CD1c-positive myeloid dendritic cell (primary cell): ENCODE results near the gene MRPS34.

Source experiments
- DNase-seq: peaks from one replicate; pipeline ENCODE4 v3.0.0-alpha.2; 2016; ENCODE audit errors: extremely low spot score

The MRPS34 gene

GRCh38 chr16:1731073-1731472, 41.9 kb downstream of the MRPS34 start:
- no peak for DNase-seq

- DNase-seq: no peak
These were observed 43.5 kb downstream of the MRPS34 start for GRCh38 chr16:1729445-1729844.

GRCh38 chr16:1729026-1729425, 43.9 kb downstream of the MRPS34 start:
- DNase-seq: no peak

- no peak for DNase-seq
These were observed 45.0 kb downstream of the MRPS34 start for GRCh38 chr16:1727651-1728624.

- DNase-seq: no peak
These were observed 46.1 kb downstream of the MRPS34 start for GRCh38 chr16:1726661-1727502.

- no peak for DNase-seq
These were observed 48.4 kb downstream of the MRPS34 start for GRCh38 chr16:1724491-1724890.

GRCh38 chr16:1723450-1724147, 49.3 kb downstream of the MRPS34 start:
- peak; percentile 60 for DNase-seq
